Erythroblast (primary cell): Measurements from ENCODE around the gene CBR4.

ENCODE experiments used
- GATA1 ChIP-seq: IDR thresholded peaks from 2 replicates; pipeline ENCODE4 v1.6.1; 2011; ENCODE audit warnings: low read depth, mild to moderate bottlenecking, control low read depth, low read length, moderate library complexity
- POLR2A ChIP-seq: IDR thresholded peaks from 2 replicates; pipeline ENCODE4 v1.6.1; 2011; ENCODE audit warnings: mild to moderate bottlenecking, low read length

DNA sequence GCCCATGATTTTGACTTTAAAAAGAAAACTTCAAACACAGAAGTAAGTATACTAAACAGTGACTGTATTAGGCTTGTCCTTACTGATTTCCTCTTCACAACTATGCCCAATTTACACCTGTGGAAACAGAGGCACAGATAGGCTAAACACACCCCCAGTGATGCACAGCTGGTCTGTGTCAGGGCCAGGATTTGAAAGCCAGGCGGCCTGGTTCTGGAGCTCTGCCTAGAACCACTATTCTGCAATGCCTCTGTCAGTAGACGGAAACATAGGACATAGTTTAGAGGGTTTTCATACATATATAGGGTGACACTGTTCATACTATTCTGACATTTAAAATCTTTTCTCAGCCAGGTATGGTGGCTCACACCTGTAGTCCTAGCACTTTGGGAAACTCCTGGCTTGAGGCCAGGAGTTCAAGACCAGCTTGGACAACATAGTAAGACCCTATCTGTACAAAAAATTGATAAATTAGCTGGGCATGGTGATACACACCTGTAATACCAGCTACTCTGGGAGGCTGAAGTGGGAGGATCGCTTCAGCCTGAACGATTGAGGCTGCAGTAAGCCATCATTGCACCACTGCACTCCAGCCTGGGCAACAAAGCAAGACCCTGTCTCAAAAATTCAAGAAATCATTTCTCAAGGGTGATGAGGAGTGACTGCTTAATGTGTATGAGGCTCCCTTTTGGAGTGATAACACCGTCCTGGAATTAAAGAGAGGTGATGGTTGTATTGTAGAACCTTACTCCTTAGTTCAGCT, 23.0 kb upstream of the CBR4 start:
- TF ChIP-seq POLR2A = no peak
- TF ChIP-seq GATA1 = no peak
